ENCODE results near the gene WAPL. TPM values are rescaled to one million over a fixed set of nuclear protein-coding genes. Genes with fewer than 3 reads are reported as not detected.

The WAPL gene
- total and polyA plus RNA-seq, 2 of the 4 experiments (the other 2 are of a cell fraction): 11.5 to 31.7 TPM

GRCh38 chr10:86443936-86444335 is 77.7 kb downstream of the WAPL start:
- peaks cover 22% of the 10 kb centered on the region for H3K36me3 ChIP-seq (ENCODE audit: control insufficient read depth, insufficient read depth, low read length)
- no CpG with 5 or more reads among the region's 6 CpGs for WGBS, 2 experiments (ENCODE audit: extremely low coverage in 2 of 2, insufficient read length in 1 of 2)
- intact Hi-C loops (cut with micrococcal nuclease): no loop called here

More at GRCh38 chr10:86443936-86444335, 77.7 kb downstream of the WAPL start:
- no peak overlapping the region for H2BK120ac ChIP-seq (ENCODE audit: low read depth, low read length)
- no peak overlapping the region for H4K8ac ChIP-seq (ENCODE audit: low read depth in 2 of 2, low read length in 2 of 2)
- H3K27ac ChIP-seq (ENCODE audit: insufficient read depth, low read length): no peak overlapping the region
- H2BK20ac ChIP-seq (ENCODE audit: low read depth, low read length): no peak overlapping the region
- H3K4me2 ChIP-seq (ENCODE audit: low read depth, low read length): no peak overlapping the region
- BruUV-seq (replicated peaks): no TSS peak
- in situ Hi-C loops (cut with MboI; ENCODE audit: low sequenced_read_pairs) (no loop called here), dilution Hi-C loops (cut with HindIII; ENCODE audit: low sequenced_read_pairs, unreplicated experiment) (no loop called here)
- peaks cover 19 to 66% of the 10 kb centered on the region in 2 experiments for H3K79me1 ChIP-seq (ENCODE audit: low read depth in 1 of 2, low read length in 2 of 2)
- no peak overlapping the region for H3K56ac ChIP-seq (ENCODE audit: extremely low read depth, insufficient read depth, low read length)
- no peak overlapping the region for H3K4ac ChIP-seq (ENCODE audit: low read depth, low read length)
- peaks cover 6% of the 10 kb centered on the region; the same call in 1 of the 2 replicates for H4K20me1 ChIP-seq (ENCODE audit: insufficient read depth, low read length)
- H2BK5ac ChIP-seq (ENCODE audit: low read depth, low read length, poor library complexity, severe bottlenecking): peak overlapping the region; percentile 15
- H3K9ac ChIP-seq (ENCODE audit: low read depth, low read length): no peak overlapping the region
- peak; percentile 87; the same call in 1 of the 2 replicates for TF ChIP-seq RFX5 (IDR thresholded peaks at IDR 0.05; ENCODE audit: low read depth, low read length)
- no peak for TF ChIP-seq POLR2A (IDR thresholded peaks at IDR 0.05; ENCODE audit: low read depth, low read length)
- no peaks in the 10 kb centered on the region for H3K9me3 ChIP-seq (ENCODE audit: control insufficient read depth, insufficient read depth, low read length)
- no peak overlapping the region for H3K4me3 ChIP-seq (ENCODE audit: insufficient read depth, low read depth, low read length)
- H3K14ac ChIP-seq (replicated peaks; ENCODE audit: low read depth, low read length): no peak overlapping the region
- H4K91ac ChIP-seq (ENCODE audit: insufficient read depth, low read depth, low read length): no peak overlapping the region
- DNase-seq (peak; percentile 52), ATAC-seq (ENCODE audit: low read depth) (no peak)
- H2AK5ac ChIP-seq (ENCODE audit: low read depth, low read length): no peak overlapping the region
- no peak overlapping the region for H2BK15ac ChIP-seq (ENCODE audit: low read depth, low read length)
- H3K9me1 ChIP-seq (ENCODE audit: insufficient read depth, low read length): peaks cover 13% of the 10 kb centered on the region
- ChIA-PET POLR2A (ENCODE audit: unreplicated experiment) (no interaction called here), CTCF (no interaction called here)
- no peak overlapping the region for H3K18ac ChIP-seq (ENCODE audit: low read depth, low read length)
- H2AFZ ChIP-seq (replicated peaks; ENCODE audit: low read length, poor library complexity): no peak overlapping the region
- H2AK9ac ChIP-seq (replicated peaks; ENCODE audit: low read depth, low read length, poor library complexity): no peak overlapping the region
- H4K5ac ChIP-seq (ENCODE audit: low read depth, low read length): no peak overlapping the region
- peaks cover 13% of the 10 kb centered on the region for H3K4me1 ChIP-seq (ENCODE audit: control insufficient read depth, insufficient read depth, low read length)
- H3K23ac ChIP-seq (ENCODE audit: low read depth, low read length): no peak overlapping the region
- H3K27me3 ChIP-seq (ENCODE audit: control insufficient read depth, insufficient read depth, low read length): no peaks in the 10 kb centered on the region

All from IMR-90 (cell line).